ENCODE results near the gene KAZN. TPM values are rescaled to one million over a fixed set of nuclear protein-coding genes. Genes with fewer than 3 reads are reported as not detected.

Gene KAZN
- total RNA-seq, 1 donor from 2014 or later, result 33.5 TPM

DNA sequence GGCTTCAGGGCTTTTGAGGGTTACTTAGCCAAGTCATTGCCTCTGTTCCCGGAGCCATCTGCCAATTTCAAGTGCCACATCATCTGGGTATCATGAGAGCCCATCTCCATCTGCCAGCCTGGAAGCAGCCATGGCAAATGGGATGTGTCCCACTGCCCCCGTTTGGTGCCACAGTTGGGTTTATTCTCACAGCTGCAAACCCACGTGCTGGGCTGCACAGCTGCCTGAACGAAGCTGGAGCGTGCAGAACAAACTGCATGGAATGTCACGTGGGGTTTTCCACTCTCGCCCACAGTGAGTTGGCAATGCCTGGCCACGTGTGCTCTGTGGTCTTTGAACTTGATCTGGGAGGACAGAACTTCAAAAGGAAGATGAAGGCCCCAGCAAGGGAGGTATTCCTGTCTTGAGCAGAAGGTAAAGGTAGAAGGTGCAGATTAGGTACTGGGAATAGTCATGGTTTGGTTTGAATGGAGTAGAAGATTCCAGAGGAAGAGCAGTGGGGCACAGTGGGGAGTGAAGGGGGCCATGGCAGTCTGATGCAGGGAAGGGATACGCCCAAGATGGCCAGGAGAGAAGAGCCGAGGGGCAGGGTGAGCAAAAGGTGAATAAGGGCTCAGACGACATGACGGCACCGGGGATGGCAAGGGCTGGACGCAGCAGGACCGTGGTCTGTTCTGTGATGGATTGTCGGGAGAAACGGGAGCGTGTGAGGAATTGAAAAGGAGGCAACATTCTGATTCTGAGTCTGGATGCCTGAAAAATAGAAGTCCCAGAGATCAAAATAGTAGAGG is 222.0 kb downstream of the KAZN start:
- H3K9me3 ChIP-seq, result no peaks in the 10 kb centered on the region
- H3K4me1 ChIP-seq, result peaks cover 3% of the 10 kb centered on the region
- H3K27me3 ChIP-seq, result no peaks in the 10 kb centered on the region
- no peaks in the 10 kb centered on the region for H3K36me3 ChIP-seq
- intact Hi-C loops (cut with DNase I), result no loop called here
- DNase-seq, result no peak
- no peak overlapping the region for H3K4me3 ChIP-seq
- no peak overlapping the region for H3K27ac ChIP-seq
- no peak for ATAC-seq
- no peak for TF ChIP-seq CTCF (IDR thresholded peaks at IDR 0.05)

DNA sequence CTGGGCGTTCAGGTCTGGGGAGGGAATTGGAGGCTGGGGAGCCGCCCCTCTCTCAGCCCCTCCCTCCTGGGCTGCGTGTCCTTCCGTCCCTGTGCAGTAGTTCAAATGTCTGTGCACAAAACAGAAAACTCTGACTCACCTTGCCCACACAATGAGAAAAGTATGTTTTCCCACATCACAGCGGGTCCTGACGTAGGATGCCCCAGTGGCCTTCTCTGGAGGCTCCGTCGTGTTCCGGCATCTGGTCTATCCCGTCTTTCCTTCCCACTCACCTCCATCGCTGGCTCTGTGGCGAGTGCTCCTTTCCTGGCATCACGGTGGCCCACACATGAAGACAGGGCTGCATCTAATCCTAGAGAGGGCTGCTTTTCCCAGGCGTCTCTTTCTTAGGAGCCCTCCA is 224.0 kb downstream of the KAZN start:
- TF ChIP-seq CTCF (IDR thresholded peaks at IDR 0.05), result no peak
- Histone ChIP-seq H3K4me3 (no peak overlapping the region), H3K27me3 (no peaks in the 10 kb centered on the region), H3K9me3 (no peaks in the 10 kb centered on the region), H3K4me1 (no peaks in the 10 kb centered on the region), H3K36me3 (no peaks in the 10 kb centered on the region), H3K27ac (no peak overlapping the region)
- DNase-seq (no peak), ATAC-seq (no peak)
- intact Hi-C loops (cut with DNase I), result no loop called here

- intact Hi-C loops (cut with DNase I), result no loop called here
- no peak overlapping the region for H3K27ac ChIP-seq
- H3K4me1 ChIP-seq, result no peaks in the 10 kb centered on the region
- H3K9me3 ChIP-seq, result no peaks in the 10 kb centered on the region
- no peak for ATAC-seq
- DNase-seq, result no peak
- H3K4me3 ChIP-seq, result no peak overlapping the region
- no peaks in the 10 kb centered on the region for H3K27me3 ChIP-seq
- no peak for TF ChIP-seq CTCF (IDR thresholded peaks at IDR 0.05)
- H3K36me3 ChIP-seq, result no peaks in the 10 kb centered on the region
These were observed 224.5 kb downstream of the KAZN start for GRCh38 chr1:14822996-14823395.

DNA sequence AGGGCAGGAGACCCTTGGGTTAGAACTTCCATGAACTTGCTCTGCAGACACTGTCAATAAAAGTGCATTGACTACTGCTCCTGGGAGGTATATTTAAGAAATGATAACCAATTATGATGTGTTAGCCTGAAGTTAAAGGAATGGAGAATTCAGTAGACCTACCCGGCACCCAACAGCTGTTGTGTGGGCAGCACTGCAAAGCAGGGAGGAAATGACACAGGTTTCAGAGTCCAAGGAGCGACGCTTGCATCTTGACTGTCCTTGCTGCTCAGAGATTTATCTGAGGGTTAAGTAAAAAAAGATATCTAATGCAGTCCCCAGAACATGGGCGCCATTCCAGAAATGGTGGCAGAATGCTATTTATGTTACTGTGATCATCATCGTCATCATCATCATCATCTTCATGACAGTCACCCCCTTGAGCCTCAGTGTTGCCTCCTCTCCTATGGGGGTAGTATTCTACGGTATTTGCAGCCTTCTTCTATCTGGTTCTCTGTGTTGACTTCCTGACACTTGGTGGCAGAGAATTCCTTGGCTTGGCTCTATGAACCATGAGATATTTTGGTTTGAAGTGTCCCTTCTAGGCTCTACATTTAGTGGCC is 225.9 kb downstream of the KAZN start:
- Histone ChIP-seq H3K27ac (no peak overlapping the region), H3K4me3 (no peak overlapping the region), H3K36me3 (no peaks in the 10 kb centered on the region), H3K27me3 (no peaks in the 10 kb centered on the region), H3K9me3 (no peaks in the 10 kb centered on the region), H3K4me1 (no peaks in the 10 kb centered on the region)
- no peak for DNase-seq
- no peak for ATAC-seq
- no peak for TF ChIP-seq CTCF (IDR thresholded peaks at IDR 0.05)
- intact Hi-C loops (cut with DNase I), result no loop called here

DNA sequence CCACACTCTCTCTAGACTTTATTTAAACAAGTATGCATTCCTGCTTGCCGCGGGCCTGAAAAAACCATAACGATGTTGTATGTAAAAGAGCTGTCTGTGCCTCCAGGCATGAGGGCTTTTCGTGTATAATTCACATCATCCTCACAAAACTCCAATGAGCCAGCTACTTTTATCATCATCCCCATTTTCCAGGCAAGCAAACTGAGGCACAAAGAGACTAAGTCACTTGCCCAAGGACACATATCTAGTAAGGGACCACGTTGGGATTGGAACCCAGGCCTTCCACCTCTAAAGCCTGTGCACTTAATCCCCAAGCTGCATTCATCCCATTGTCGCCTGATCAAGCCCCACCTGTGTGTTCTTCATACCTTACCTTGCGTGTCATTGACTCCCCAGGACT is 226.9 kb downstream of the KAZN start:
- H3K9me3 ChIP-seq, result no peaks in the 10 kb centered on the region
- intact Hi-C loops (cut with DNase I), result no loop called here
- DNase-seq (no peak), ATAC-seq (no peak)
- no peaks in the 10 kb centered on the region for H3K36me3 ChIP-seq
- no peak for TF ChIP-seq CTCF (IDR thresholded peaks at IDR 0.05)
- no peaks in the 10 kb centered on the region for H3K4me1 ChIP-seq
- no peaks in the 10 kb centered on the region for H3K27me3 ChIP-seq
- no peak overlapping the region for H3K27ac ChIP-seq
- no peak overlapping the region for H3K4me3 ChIP-seq

Measured in upper lobe of right lung (tissue), 1 donor.